ENCODE results near the gene FHIT. TPM values are rescaled to one million over a fixed set of nuclear protein-coding genes. Genes with fewer than 3 reads are reported as not detected.

The FHIT gene
- total and polyA plus RNA-seq, 2 experiments from 2014 or later, result 0.22 to 0.90 TPM

DNA sequence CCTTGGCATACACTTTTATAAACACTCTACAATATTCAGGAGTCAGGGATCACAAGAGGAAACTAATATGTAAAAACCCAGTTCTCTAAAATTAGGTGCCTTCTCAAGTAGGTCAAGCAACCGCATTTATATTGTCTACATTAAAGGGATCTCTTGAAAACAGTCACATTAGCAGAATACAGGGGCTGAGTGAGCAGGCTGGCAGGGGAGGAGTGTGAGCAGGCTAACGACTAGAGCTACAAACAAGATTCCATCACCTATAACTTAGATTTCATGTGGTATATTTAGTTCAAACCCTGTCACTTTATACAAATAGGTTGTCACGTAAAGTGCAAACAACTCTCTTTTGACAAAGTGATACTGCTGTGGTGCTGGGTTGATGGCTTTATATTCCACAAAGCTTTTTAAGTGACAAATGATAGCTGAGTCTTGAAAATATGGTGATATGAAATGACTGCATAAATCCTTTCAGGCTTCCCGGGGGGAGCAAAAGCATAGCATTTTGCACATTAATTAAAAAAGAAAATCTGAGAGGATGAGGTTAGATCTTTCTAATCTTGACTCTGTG lies 937.9 kb downstream of the FHIT start:
- 46 to 48% methylated on average over 4 of the region's 4 CpGs for WGBS, 2 experiments (ENCODE audit: low coverage in 1 of 2, low lambda C conversion rate in 2 of 2, missing lambda C conversion rate in 2 of 2)
- H3K4me1 ChIP-seq (ENCODE audit: insufficient read depth), result peaks cover 15% of the 10 kb centered on the region
- 0 out of 2 replicates have a peak, but pooled peaks cover 10% of the 10 kb centered on the region for H3F3A ChIP-seq (ENCODE audit: insufficient read depth)
- no peak overlapping the region for H3K4me2 ChIP-seq (ENCODE audit: unreplicated experiment)
- H4K20me1 ChIP-seq (ENCODE audit: insufficient read depth), result no peaks in the 10 kb centered on the region
- no peaks in the 10 kb centered on the region for H3K27me3 ChIP-seq (replicated peaks; ENCODE audit: insufficient read depth)
- H3K9ac ChIP-seq, result no peak overlapping the region
- H3K9me3 ChIP-seq (ENCODE audit: low read depth), result no peaks in the 10 kb centered on the region
- H3K79me2 ChIP-seq (ENCODE audit: insufficient read depth), result no peaks in the 10 kb centered on the region
- no peak for DNase-seq
- in situ Hi-C loops (cut with MboI), result no loop called here
- TF ChIP-seq EZH2phosphoT487 (IDR thresholded peaks at IDR 0.05; ENCODE audit: insufficient read depth, low read depth) (no peak), EZH2 (IDR thresholded peaks at IDR 0.05; ENCODE audit: insufficient read depth, poor library complexity, severe bottlenecking) (no peak)
- H3K27ac ChIP-seq, result no peak overlapping the region
- no peaks in the 10 kb centered on the region for H3K9me2 ChIP-seq (ENCODE audit: insufficient read depth)
- no peak overlapping the region for H2AFZ ChIP-seq
- H3K4me3 ChIP-seq, result no peak overlapping the region
- no peaks in the 10 kb centered on the region for H3K36me3 ChIP-seq (ENCODE audit: low read depth)

DNA sequence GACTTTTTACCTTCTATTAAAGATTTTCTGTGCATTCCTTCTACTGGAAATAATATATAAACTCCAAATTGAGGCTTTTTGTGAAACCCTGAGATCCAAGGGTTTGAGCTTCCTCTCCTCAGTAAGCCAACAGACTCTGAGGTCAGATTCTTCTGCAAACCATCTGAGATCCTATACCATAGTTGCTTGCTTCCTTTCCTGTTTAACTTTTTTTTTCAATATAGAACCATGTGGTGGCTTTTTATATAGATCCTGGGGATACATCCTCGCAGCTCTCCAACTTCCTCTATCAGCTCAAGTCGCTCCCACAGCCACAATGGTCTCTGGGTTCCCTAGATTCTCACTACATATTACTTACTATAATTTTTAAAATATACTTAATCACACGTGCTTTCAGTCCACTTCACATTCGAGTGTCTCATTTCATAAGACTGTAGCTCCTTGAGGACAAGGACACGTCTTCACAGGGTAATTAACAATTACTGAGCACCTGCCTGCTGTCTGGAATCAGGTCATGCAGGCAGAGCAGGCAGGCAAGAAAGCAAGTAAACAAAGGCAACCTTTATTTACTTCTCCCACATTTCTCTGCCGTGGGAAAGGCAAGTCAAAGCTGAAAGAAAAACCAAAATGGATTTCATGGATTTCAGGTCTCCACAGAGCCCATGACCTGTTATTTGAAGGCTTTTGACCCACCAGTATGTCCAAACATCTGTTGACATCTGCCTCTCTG lies 941.5 kb downstream of the FHIT start:
- Histone ChIP-seq H3K9ac (no peak overlapping the region), H3K27ac (no peak overlapping the region), H3K4me1 (ENCODE audit: insufficient read depth) (peaks cover 4% of the 10 kb centered on the region), H3K9me2 (ENCODE audit: insufficient read depth) (no peaks in the 10 kb centered on the region), H3K4me2 (ENCODE audit: unreplicated experiment) (no peak overlapping the region), H3K79me2 (ENCODE audit: insufficient read depth) (no peaks in the 10 kb centered on the region), H4K20me1 (ENCODE audit: insufficient read depth) (no peaks in the 10 kb centered on the region), H3K27me3 (replicated peaks; ENCODE audit: insufficient read depth) (no peaks in the 10 kb centered on the region), H3K4me3 (no peak overlapping the region), H3K36me3 (ENCODE audit: low read depth) (no peaks in the 10 kb centered on the region), H2AFZ (no peak overlapping the region), H3K9me3 (ENCODE audit: low read depth) (no peaks in the 10 kb centered on the region), H3F3A (ENCODE audit: insufficient read depth) (no peaks in the 10 kb centered on the region)
- TF ChIP-seq EZH2phosphoT487 (IDR thresholded peaks at IDR 0.05; ENCODE audit: insufficient read depth, low read depth) (no peak), EZH2 (IDR thresholded peaks at IDR 0.05; ENCODE audit: insufficient read depth, poor library complexity, severe bottlenecking) (no peak)
- WGBS, 2 experiments (ENCODE audit: low coverage in 1 of 2, low lambda C conversion rate in 2 of 2, missing lambda C conversion rate in 2 of 2), result 62 to 68% methylated on average over 6 of the region's 6 CpGs
- in situ Hi-C loops (cut with MboI), result no loop called here
- DNase-seq, result no peak

DNA sequence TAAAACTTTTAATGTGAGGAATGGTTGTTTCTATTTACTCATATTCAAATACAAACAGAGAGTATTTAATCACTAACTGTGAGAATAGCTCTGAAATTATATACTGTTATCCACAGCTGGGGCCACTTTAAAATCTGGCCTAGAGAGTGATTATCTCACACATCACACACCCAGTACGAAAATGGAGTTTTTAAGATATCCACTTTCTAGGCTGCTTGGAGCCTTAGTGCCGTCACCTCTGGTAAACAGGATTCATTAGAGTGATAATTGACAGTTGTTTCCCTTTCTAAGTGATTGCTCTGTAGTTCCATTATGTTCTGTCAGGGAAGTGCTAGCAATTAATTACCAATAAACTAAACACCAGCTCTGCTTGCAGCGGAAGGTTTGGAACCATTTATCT lies 942.4 kb downstream of the FHIT start:
- peaks cover 13% of the 10 kb centered on the region for H3K4me1 ChIP-seq (ENCODE audit: insufficient read depth)
- H3K9me3 ChIP-seq (ENCODE audit: low read depth), result no peaks in the 10 kb centered on the region
- H3K4me3 ChIP-seq, result no peak overlapping the region
- H3K9ac ChIP-seq, result no peak overlapping the region
- no peak overlapping the region for H3K4me2 ChIP-seq (ENCODE audit: unreplicated experiment)
- TF ChIP-seq EZH2phosphoT487 (IDR thresholded peaks at IDR 0.05; ENCODE audit: insufficient read depth, low read depth) (no peak), EZH2 (IDR thresholded peaks at IDR 0.05; ENCODE audit: insufficient read depth, poor library complexity, severe bottlenecking) (no peak)
- H4K20me1 ChIP-seq (ENCODE audit: insufficient read depth), result no peaks in the 10 kb centered on the region
- no peak for DNase-seq
- no peaks in the 10 kb centered on the region for H3K79me2 ChIP-seq (ENCODE audit: insufficient read depth)
- WGBS, 2 experiments (ENCODE audit: low coverage in 1 of 2, low lambda C conversion rate in 2 of 2, missing lambda C conversion rate in 2 of 2), result 71 to 76% methylated on average over 3 of the region's 3 CpGs
- no peak overlapping the region for H2AFZ ChIP-seq
- H3K36me3 ChIP-seq (ENCODE audit: low read depth), result no peaks in the 10 kb centered on the region
- H3K27me3 ChIP-seq (replicated peaks; ENCODE audit: insufficient read depth), result no peaks in the 10 kb centered on the region
- H3K9me2 ChIP-seq (ENCODE audit: insufficient read depth), result no peaks in the 10 kb centered on the region
- H3F3A ChIP-seq (ENCODE audit: insufficient read depth), result peaks cover 8% of the 10 kb centered on the region; the same call in 1 of the 2 replicates
- in situ Hi-C loops (cut with MboI), result no loop called here
- H3K27ac ChIP-seq, result no peak overlapping the region

DNA sequence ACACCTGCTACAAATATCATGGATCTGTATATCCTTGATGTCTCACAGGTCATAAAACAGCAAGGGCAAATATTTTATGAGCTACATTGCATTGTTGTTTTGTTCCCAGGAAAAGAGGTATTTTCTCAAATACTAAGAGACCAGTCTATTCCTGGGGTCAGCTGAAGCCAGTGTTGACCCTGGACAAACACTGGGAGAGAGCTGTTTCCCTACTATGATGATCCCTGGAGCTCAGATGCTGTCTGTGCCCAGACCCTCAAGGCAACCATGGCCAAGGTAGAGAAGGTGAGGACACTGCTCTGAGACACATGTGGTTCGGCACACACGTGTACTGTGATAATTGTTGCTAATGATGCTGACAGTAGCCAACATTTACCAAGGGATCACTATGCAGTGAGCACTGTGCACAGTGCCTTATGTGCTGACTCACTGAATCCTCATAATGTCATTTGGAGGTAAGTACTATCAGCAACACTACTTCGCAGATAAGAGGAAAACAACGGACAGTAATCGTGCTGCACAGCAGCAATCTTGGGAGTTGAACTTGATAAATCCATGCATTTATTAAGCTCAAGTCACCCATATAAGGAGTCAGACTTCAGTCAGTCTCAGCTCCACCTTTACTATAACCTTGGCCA lies 943.6 kb downstream of the FHIT start:
- H3F3A ChIP-seq (ENCODE audit: insufficient read depth), result peaks cover 16% of the 10 kb centered on the region; the same call in 1 of the 2 replicates
- no peak for DNase-seq
- no peak overlapping the region for H3K9ac ChIP-seq
- no peak for TF ChIP-seq EZH2 (IDR thresholded peaks at IDR 0.05; ENCODE audit: insufficient read depth, poor library complexity, severe bottlenecking)
- TF ChIP-seq EZH2phosphoT487 (IDR thresholded peaks at IDR 0.05; ENCODE audit: insufficient read depth, low read depth), result no peak
- no peaks in the 10 kb centered on the region for H3K36me3 ChIP-seq (ENCODE audit: low read depth)
- no peak overlapping the region for H2AFZ ChIP-seq
- H3K27me3 ChIP-seq (replicated peaks; ENCODE audit: insufficient read depth), result no peaks in the 10 kb centered on the region
- H3K9me3 ChIP-seq (ENCODE audit: low read depth), result no peaks in the 10 kb centered on the region
- H3K79me2 ChIP-seq (ENCODE audit: insufficient read depth), result no peaks in the 10 kb centered on the region
- H3K4me3 ChIP-seq, result no peak overlapping the region
- no peak overlapping the region for H3K27ac ChIP-seq
- H3K4me2 ChIP-seq (ENCODE audit: unreplicated experiment), result no peak overlapping the region
- H4K20me1 ChIP-seq (ENCODE audit: insufficient read depth), result no peaks in the 10 kb centered on the region
- in situ Hi-C loops (cut with MboI), result no loop called here
- H3K4me1 ChIP-seq (ENCODE audit: insufficient read depth), result peaks cover 23% of the 10 kb centered on the region
- H3K9me2 ChIP-seq (ENCODE audit: insufficient read depth), result no peaks in the 10 kb centered on the region
- 81 to 94% methylated on average over 5 of the region's 5 CpGs for WGBS, 2 experiments (ENCODE audit: low coverage in 1 of 2, low lambda C conversion rate in 2 of 2, missing lambda C conversion rate in 2 of 2)

Data from GM23248 (cell line).